DOHH2 (cell line): ENCODE results near the gene GALNT18.

Source experiments
- CTCF ChIP-seq: fragments of 200-600 bp; sonication (generic); IDR thresholded peaks from one replicate; pipeline ENCODE4 v1.5.1; 2014; ENCODE audit warnings: antibody characterized with exemption, mild to moderate bottlenecking, low read depth, low read length; ENCODE audit not compliant: poor library complexity, severe bottlenecking
- EZH2phosphoT487 ChIP-seq: fragments of 200-600 bp; sonication (generic); IDR thresholded peaks from 2 replicates; pipeline ENCODE4 v1.6.1; 2017; ENCODE audit warnings: borderline replicate concordance, mild to moderate bottlenecking, antibody characterized with exemption, low read length, moderate library complexity, mixed read lengths

GRCh38 chr11:11563200-11563975, 58.4 kb downstream of the GALNT18 start:
- TF ChIP-seq CTCF (no peak), EZH2phosphoT487 (no peak)
